Glomerular endothelial cell (primary cell): Measurements from ENCODE around the gene PDZD4. TPM values are rescaled to one million over a fixed set of nuclear protein-coding genes. Genes with fewer than 3 reads are reported as not detected.
"Not testable (repeated sequence)": the region's sequence is repeated elsewhere in the genome, so short reads cannot be mapped to it uniquely, and the experiment has no call there.

Experiments
- DNase-seq: peaks from one replicate; pipeline ENCODE4 v3.0.0-alpha.2; 2011; ENCODE audit warnings: low read depth, low spot score; ENCODE audit errors: extremely low read depth
- total RNA-seq: library from RNA; depleted of rRNA; stranded (reverse); fragments of >200 nt; gene quantifications from 2 replicates; pipeline ENCODE4 v1.2.3, GENCODE V29; 2015

The PDZD4 gene
- total RNA-seq, 1 donor from 2014 or later = 0.12 TPM

DNA sequence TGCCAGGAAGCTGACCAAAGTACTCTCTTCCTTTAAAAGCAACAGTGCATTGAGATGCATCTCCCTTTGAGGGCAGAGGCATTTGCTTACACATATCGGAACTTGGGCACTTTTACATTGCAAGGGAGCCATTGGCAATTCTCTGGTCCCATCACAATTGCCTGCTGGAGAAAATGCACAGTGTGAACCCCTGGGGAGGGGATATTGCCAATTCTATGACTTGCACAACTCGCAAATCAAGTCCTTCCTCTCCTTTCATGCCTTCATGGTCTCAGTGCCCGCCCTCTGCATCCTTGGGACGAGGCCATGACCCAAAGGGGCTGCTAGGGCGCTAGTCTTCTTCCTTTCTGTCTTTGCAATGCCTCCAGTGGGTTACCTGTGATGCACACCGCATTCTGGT, 14.9 kb upstream of the PDZD4 start:
- no peak for DNase-seq

- no peak for DNase-seq
Observed at GRCh38 chrX:153844509-153845082, 14.3 kb upstream of the PDZD4 start.

DNA sequence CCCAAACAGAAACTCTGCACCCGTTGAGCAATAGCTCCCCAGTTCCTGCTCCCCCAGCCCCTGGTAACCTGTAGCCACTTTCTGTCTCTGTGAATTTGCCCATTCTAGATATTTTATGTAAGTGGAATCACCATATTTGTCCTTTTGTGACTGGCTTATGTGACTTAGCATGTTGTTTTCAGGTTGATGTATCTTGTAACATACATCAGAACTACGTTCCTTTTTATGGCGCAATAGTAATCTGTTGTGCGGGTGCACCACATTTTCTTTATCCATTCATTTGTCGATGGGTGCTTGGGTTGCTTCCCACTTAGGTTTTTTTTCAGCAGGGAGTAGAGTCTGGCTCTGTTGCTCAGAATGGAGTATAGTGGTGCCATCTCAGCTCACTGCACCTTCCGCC, 6.6 kb upstream of the PDZD4 start:
- no peak for DNase-seq

GRCh38 chrX:153832728-153833127, 2.4 kb upstream of the PDZD4 start:
- DNase-seq = no peak

DNA sequence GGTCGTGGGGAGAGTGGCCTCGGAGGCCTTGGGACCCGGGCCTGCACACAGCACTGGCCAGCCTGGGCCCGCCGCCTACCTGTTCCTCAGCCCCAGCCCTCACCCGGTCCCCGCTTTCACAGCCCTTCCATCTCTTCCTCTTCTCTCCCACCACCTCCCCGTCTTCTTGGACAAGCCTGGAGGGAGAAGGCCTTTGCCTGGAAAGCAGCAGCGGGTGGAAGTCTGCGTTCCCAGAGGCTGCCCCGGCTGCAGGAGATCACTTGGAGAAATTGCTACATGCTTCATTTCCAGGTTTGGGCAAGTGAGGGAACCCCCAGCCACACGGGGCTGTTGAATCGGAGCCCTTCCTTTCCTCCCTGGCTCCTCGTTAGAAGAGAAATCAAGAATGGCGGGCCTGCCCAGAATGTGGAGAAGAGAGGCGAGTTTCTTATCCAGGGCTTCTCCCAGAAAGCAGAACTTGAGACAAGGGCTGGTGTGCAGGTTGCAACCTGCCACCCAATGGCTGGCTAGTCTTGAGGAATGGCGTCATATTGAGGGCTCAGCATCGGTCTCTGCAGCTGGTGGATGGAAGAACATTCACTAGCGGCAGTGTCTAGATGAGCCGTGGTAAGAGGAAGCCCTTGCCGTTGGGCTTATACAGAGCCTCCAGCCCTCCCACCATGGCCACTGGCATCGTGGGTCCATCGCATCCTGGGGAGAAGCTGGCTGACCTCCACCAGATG, 1.2 kb upstream of the PDZD4 start:
- DNase-seq = no peak

DNA sequence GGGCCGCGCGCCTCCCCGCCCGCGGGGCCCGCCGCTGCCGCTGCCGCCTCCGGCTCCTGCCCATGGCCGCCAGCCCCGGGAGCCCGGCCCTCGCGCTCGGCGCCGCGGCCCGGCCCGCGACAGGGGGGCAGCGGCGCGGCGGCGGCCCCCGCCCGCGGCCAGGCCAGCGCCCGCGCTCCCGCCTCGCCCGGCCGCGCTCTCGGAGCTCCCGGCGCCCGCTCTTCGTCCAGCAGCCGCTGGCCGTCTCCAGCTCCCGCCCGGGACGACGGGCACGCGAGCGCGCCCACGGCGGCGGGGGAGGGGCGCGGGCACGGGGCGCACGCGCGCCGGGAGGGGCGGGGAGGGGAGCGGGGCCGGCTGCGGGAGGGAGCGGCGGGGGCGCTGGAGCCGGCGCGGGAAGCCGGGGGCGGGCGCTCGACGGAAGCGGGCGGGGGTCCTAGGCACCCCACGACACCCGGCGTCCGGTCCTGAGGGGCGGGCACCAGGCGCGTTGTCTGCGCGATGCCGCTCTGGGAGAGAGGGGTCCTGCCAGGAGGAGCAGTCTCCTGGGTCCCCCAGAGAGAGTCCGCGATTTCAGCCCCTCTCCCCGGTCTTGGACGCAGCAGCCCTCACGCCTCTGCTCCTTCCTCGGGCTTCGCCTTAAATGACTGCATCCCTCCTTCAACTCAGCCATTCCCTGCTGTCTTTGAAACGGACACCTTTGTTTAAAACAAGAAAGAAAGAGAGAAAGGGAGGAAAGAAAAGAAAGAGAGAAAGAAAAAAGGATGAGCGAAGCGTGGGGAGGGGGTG, 490 bp upstream of the PDZD4 start:
- DNase-seq = no peak

DNA sequence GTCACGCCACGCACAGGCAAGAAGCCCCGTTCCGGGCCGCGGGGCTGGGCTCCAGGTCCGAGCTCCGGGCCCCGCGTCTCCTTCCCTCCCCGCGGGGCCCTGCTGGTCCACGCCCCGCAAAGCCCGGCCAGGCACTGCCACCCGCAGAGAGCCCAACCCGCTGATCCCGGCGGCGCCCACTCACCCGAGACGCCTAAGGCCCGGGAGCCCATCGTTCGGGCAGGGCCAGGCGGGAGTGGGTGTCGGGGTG, 870 bp downstream of the PDZD4 start:
- DNase-seq = no peak

GRCh38 chrX:153828723-153829548, 1.4 kb downstream of the PDZD4 start:
- no peak for DNase-seq

- no peak for DNase-seq
Observed at GRCh38 chrX:153828308-153828707, 2.0 kb downstream of the PDZD4 start.

DNA sequence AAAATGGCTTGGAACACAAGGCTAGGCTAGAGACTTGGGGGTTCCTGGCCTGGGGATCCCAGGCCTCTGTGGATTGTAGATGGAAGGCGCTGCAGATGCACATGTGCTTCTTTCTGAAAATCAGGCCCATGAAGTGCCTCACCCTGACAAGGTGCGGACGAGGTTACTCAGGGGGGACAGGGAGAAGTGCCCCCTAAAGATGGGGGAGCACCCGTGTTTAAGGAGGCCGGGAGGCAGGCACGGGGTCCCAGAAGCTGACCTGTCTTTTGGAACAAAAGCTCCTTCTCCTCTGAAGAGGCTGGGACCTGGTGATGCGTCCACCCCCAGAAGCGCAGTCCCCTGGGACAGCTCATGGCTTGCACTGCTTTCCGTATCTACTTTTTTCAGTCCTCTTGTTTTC, 2.4 kb downstream of the PDZD4 start:
- DNase-seq = no peak

GRCh38 chrX:153827016-153827415, 3.3 kb downstream of the PDZD4 start:
- no peak for DNase-seq

DNA sequence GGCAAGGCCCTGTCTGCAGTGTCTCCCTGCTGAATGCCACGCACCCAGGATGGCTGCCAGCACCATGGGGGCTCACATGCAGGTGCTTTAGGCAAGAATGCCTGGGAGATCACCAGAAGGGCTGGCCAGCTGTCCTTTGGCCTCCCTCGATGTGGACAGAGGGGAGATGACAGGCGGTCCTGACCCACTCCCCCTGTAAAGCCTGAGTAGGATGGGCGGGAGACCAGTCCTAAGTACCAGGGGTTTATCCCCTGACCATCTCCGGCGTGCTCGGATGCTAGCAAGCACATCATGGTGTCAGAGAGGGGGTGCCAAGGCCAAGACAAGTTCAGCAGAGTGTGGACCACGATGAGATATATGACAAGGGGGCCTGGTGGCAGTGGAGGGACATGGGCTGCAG, 5.3 kb downstream of the PDZD4 start:
- DNase-seq = no peak

- no peak for DNase-seq
Observed at GRCh38 chrX:153824348-153824747, 6.0 kb downstream of the PDZD4 start.

GRCh38 chrX:153821066-153821465, 9.3 kb downstream of the PDZD4 start:
- no peak for DNase-seq

DNA sequence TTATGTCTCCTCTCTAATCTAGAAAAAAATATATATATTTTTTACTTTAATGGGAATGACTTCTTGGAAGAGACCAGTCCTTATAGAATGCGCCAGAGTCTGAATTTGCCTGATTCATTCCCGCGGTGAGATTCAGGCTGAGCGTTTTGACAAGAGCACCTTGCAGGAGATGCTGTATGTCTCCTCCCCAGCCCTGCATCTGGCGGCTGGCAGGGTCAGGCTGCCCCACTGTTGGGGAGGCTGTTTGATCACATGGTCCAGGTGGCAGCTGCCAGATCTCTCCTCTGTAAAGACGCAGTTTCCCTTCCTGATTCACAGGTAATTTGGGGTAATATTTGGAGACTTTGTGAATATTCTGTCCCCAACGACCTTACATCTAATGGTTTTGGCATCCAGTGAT, 9.7 kb downstream of the PDZD4 start:
- DNase-seq = no peak

GRCh38 chrX:153819384-153820040, 10.8 kb downstream of the PDZD4 start:
- DNase-seq = no peak

- no peak for DNase-seq
Observed at GRCh38 chrX:153818571-153819383, 11.6 kb downstream of the PDZD4 start.

- DNase-seq = not testable (repeated sequence)
Observed at GRCh38 chrX:153818064-153818463, 12.3 kb downstream of the PDZD4 start.

- DNase-seq = no peak
Observed at GRCh38 chrX:153816831-153817690, 13.3 kb downstream of the PDZD4 start.
